ENCODE measurements around the gene EPB41L3.

EPB41L3 gene

DNA sequence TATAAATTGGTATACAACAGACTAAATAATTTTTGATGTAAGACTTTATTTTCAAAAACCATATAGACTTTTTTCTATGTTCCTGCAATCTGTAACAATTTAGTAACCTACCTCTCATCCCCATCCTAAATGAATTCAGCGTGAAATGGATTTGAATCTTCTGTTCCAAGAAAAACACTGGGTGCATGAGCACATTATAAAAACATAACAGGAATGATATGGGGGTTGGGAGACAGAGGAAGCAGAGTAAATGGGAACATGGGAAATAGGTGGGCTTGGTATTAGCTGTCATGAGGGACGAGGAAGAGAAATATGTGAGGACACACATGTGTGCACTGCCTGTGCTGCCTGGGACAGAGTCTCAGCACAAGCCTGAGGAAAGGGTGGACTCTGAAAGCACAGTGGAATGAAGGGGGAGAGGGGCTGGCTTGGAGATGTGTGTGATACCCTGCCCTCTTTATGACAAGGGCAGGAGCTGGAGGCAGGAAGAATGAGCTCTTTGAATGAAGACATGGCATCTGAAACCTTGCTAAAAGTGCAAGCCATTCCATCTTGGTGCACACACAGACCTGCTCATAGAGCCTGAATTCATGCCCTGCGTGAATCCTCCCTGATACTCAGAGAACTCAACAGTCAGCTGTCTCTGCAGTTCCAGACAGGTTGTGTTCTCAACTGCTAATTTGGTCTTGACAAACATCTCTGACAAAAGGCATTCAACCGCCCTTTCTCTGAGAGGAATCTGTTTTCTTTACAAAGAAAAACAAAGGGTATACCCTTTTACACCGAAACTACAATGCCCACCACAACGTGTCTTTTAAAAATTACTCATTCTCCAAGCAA, 66.6 kb downstream of the EPB41L3 start:
- Histone ChIP-seq H3K36me3 (ENCODE audit: control insufficient read depth, insufficient read depth, low read length) (no peaks in the 10 kb centered on the region), H3K4me3 (replicated peaks; ENCODE audit: low read depth, low read length) (no peak overlapping the region), H3K27me3 (replicated peaks; ENCODE audit: control insufficient read depth, insufficient read depth, low read length) (0 out of 2 replicates have a peak, but pooled peaks cover 2% of the 10 kb centered on the region)
- DNase-seq (ENCODE audit: extremely low read depth, insufficient read length): no peak
- TF ChIP-seq, protein P1, sequence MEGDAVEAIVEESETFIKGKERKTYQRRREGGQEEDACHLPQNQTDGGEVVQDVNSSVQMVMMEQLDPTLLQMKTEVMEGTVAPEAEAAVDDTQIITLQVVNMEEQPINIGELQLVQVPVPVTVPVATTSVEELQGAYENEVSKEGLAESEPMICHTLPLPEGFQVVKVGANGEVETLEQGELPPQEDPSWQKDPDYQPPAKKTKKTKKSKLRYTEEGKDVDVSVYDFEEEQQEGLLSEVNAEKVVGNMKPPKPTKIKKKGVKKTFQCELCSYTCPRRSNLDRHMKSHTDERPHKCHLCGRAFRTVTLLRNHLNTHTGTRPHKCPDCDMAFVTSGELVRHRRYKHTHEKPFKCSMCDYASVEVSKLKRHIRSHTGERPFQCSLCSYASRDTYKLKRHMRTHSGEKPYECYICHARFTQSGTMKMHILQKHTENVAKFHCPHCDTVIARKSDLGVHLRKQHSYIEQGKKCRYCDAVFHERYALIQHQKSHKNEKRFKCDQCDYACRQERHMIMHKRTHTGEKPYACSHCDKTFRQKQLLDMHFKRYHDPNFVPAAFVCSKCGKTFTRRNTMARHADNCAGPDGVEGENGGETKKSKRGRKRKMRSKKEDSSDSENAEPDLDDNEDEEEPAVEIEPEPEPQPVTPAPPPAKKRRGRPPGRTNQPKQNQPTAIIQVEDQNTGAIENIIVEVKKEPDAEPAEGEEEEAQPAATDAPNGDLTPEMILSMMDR (IDR thresholded peaks at IDR 0.05; ENCODE audit: insufficient read depth, low read length, poor library complexity, severe bottlenecking): no peak

DNA sequence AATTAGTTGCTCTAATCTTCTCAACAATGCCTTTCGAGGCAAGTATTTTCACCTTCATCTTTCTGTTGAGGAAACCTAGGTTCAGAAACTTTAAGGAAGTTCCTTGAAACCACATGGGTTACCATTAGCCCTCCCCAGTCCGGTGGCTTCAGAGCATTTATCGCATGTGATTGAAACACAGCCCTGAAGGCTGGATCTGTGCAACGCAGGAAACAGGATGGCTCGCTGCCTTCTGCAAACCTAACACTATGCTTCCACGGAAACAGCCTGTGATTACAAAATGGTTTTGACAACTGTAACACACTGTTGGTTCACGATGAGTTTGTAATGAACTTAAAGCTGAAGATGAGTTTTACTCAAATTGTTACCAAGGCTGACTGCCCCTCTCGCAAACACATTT, 68.5 kb downstream of the EPB41L3 start:
- H3K27me3 ChIP-seq (replicated peaks; ENCODE audit: control insufficient read depth, insufficient read depth, low read length): no peaks in the 10 kb centered on the region
- no peak overlapping the region for H3K4me3 ChIP-seq (replicated peaks; ENCODE audit: low read depth, low read length)
- no peaks in the 10 kb centered on the region for H3K36me3 ChIP-seq (ENCODE audit: control insufficient read depth, insufficient read depth, low read length)
- TF ChIP-seq, protein P1 (IDR thresholded peaks at IDR 0.05; ENCODE audit: insufficient read depth, low read length, poor library complexity, severe bottlenecking): no peak
- no peak for DNase-seq (ENCODE audit: extremely low read depth, insufficient read length)

DNA sequence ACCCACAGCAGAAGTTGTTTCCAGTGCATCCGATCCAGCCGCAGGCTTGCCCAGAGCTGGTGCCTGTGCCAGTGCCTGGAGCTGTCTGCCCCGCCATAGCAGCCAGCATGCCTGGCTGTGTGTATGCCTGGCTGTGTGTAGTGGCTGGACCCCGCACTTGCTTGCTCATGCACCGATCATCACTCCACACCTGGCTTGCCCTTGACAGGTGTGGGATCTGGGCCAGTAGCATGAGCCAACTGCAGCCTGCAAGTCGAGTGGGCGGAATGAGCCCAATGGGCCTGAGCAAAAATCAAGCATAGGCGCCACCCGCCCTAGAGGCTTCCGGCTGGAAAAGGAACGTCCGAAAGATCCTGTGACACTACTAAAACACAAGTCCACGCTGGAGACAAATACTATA, 74.5 kb downstream of the EPB41L3 start:
- H3K36me3 ChIP-seq (ENCODE audit: control insufficient read depth, insufficient read depth, low read length): no peaks in the 10 kb centered on the region
- no peak overlapping the region for H3K4me3 ChIP-seq (replicated peaks; ENCODE audit: low read depth, low read length)
- DNase-seq (ENCODE audit: extremely low read depth, insufficient read length): no peak
- TF ChIP-seq, protein P1 (IDR thresholded peaks at IDR 0.05; ENCODE audit: insufficient read depth, low read length, poor library complexity, severe bottlenecking): no peak
- H3K27me3 ChIP-seq (replicated peaks; ENCODE audit: control insufficient read depth, insufficient read depth, low read length): no peaks in the 10 kb centered on the region

DNA sequence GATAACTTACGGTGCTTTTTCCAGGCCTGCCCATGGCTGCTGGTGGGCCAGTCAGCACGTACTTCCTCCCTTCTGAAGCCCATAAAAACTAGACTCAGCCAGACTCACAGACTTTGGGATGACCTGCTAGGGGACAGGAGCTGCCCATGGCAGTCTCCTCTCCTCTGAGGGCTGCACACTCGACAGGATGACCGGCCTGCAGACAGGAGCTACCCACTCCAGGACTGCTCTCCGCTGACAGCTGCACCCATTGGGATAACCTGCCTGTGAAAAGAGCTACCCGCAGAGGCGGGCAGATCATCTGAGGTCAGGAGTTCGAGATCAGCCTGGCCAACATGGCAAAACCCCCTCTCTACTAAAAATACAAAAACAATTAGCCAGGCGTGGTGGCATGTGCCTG, 75.4 kb downstream of the EPB41L3 start:
- DNase-seq (ENCODE audit: extremely low read depth, insufficient read length): no peak
- no peaks in the 10 kb centered on the region for H3K27me3 ChIP-seq (replicated peaks; ENCODE audit: control insufficient read depth, insufficient read depth, low read length)
- no peaks in the 10 kb centered on the region for H3K36me3 ChIP-seq (ENCODE audit: control insufficient read depth, insufficient read depth, low read length)
- TF ChIP-seq, protein P1 (IDR thresholded peaks at IDR 0.05; ENCODE audit: insufficient read depth, low read length, poor library complexity, severe bottlenecking): no peak
- H3K4me3 ChIP-seq (replicated peaks; ENCODE audit: low read depth, low read length): no peak overlapping the region

DNA sequence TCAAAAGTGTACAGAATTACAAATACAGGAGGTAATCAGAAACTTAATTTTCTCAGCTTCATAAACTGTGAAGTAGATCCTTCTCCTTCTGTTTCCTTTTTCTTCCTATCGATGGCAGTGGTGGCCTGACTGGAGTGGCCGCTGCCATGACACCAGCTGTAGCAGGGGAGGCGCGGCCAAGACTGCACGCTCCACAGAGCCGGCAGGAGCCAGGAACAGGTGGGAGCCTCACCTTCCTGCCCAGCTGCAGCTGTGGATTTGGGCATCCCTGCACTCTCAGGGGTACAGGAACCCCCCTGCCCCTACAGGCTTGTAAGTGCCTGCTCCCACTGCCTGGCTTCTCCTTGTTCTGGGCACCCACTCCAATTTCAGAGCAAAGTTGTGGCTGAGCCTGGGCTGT, 76.1 kb downstream of the EPB41L3 start:
- no peaks in the 10 kb centered on the region for H3K36me3 ChIP-seq (ENCODE audit: control insufficient read depth, insufficient read depth, low read length)
- TF ChIP-seq, protein P1 (IDR thresholded peaks at IDR 0.05; ENCODE audit: insufficient read depth, low read length, poor library complexity, severe bottlenecking): no peak
- no peaks in the 10 kb centered on the region for H3K27me3 ChIP-seq (replicated peaks; ENCODE audit: control insufficient read depth, insufficient read depth, low read length)
- H3K4me3 ChIP-seq (replicated peaks; ENCODE audit: low read depth, low read length): no peak overlapping the region
- no peak for DNase-seq (ENCODE audit: extremely low read depth, insufficient read length)

Measured in GM06990 (cell line).